Stimulated activated CD4-positive, alpha-beta T cell treated with anti-CD3 and anti-CD28 coated beads, Interleukin-1b, Interleukin-23, amount 100 ng/mL, for 24 hours (primary cell): Measurements from ENCODE around the gene VSIR.

Experiments used
- DNase-seq, 4 experiments: peaks; one replicate each; pipeline ENCODE4 v3.0.0-alpha.2; 2020; ENCODE audit warnings: low read depth in 4 of 4, low spot score in 1 of 4

The VSIR gene

DNA sequence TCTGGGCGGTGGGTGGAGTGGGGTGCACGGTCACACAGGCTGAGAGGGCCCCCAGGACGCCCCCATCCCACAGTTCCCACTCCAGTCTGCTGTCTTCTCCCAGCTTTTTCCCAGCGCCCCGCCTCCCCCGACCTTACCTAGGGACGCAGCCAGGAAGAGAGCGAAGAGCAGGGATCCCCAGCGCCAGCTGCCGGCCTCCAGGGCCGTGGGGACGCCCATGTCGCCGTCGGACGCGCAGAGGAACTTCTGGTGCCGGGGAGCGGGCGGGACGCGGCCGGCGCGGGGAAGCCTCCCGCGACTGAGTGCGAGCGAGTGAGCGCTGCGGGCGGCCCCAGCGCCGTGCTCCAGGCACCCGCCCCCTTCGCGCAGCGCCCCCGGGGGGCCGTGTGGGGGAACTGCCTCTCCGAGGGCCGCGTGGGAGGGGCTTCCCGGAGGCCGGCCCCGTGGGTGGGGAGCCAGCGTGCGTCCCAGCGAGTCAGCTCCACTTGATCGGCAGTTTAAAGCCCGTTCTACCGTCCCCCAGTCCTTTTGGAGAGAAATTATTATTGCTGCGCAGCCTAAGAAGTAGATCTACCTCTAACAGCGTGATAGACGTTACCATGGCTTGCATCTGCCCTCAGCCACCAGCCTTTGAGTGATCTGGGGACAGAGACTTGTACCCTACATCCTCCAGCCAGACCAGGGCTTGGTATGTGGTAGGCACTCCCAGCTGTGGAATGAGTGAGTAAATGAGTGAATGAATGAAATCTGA is at the start of gene VSIR:
Gene VSIR, minus strand, starts transcription at position 300 of the 751 bp plus-strand sequence. Its CDS starts 81 bp downstream, at position 219.
- peak; percentile 88 to 93 (median 91) for DNase-seq

DNA sequence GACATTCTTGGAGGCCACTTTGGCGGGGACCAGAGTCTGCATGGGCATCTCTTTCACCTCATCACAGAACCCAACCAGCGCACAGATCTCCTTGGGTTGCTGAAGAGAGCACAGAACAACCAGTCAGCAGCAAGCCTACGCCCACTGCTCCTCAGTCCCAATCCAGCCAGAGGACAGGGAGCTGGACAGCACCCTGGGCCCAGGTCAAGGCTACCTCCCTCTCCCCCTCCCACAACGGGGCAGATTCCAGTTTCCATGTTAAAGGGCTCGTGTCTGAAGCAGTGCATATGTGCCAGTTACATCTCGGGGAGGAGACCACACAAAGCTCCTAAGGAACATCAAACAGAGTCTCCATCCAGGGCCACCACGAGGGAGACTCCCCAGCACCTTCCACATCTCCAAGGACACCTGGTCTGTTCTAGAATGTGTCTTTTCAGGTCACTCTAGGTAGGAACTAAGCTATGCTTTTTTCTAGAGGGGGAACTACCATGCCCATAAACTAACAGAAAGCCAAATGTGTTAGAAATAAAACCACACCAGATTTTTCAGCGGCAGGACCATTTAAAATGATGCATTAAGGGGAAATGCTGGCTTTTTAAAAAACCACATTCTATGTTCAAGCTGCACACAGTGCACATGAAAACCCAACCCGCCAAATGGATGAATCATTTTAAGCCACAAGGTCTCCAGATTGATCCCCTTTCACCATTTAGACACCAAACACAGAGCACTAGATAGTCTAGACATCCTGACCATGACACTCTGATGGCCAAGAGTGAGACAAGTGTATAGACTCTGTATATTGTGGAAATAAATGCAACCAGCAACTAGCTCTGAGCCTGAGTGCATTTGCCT is 48.8 kb upstream of the VSIR start:
- no peak for DNase-seq

DNA sequence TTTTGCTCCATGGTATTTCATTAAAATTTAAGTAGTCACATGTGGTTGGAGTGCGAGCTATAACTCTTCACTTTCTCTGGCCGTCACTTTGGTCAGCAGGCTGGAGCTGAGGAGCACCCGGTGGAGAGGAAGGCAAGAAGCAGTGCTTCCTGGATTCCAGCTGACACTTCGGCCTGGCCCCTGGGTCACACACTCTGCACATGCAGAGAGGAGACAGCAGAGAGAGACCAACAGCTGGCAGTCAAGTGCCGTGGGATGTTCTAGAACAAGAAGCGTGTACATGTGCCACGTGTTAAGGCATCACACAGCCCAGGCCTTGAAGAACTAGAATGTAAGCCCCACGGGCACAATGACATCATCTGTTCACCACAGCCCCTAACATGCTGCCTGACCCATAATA is 47.6 kb upstream of the VSIR start:
- no peak for DNase-seq

DNA sequence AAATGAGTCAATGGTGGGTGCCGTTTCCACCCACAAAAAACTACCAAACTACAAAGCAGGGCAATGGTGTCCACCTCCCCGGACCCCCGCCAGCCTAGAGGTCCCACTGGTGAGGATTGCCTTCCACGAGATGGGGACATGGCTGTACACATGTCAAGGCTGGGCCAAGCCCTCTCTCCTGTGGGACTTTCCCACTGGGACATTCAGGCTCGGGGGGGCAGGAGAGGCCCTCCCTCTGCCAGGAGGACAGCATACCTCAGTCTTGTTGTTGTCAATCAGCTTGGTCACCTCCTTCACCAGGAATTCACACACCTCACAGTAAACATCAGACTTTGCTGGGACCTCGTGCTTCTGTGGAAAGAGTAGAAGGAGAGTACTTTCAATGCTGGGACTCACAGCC is 46.7 kb upstream of the VSIR start:
- DNase-seq = no peak

DNA sequence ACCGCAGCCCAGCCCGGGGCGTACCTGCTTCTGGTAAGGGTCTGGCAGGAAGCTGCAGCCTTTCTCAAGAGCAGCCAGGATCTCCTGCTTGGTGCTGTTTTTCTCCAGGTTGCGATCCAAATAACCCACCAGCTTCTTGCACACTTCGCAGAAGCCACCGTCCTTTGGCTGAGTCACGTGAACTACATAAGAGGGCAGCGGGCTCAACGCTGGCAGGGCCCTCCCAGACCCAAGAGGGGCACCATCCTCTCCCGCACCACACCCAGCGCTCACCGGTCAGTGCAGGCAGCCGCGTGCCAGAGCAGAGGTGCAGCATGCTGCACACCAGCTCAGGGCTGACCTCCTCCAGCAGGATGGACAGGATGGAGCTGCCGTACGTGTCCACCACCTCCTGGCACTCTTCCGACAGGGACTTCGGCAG is 46.1 kb upstream of the VSIR start:
- no peak for DNase-seq

DNA sequence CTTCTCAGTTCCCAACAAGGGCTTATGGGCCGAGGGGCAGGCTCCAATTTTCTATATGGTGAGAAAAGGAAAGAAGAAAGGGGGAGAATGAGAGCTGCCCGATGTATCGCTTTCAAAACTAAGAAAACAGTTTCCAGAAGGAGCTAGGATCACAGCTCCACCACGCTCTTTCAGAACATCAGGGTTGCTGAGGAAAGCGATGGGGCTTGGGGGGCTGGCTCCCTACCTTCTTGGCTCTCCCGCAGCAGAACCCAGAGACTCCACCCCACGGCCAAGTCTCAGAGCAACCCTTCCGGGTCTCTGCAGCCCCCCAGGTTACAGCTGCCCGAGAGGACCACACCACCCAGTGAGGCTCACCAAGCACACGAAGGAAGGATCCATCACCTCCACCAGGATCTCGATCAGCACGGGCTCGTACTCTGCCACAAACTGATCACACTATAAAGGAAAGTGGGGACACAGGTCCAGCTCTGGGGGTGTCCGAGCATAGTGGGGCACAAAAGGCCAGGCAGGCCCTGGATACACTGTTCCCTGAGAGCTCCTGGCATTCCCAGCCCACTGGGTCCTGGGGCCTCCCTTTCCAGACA is 45.4 kb upstream of the VSIR start:
- no peak for DNase-seq

DNA sequence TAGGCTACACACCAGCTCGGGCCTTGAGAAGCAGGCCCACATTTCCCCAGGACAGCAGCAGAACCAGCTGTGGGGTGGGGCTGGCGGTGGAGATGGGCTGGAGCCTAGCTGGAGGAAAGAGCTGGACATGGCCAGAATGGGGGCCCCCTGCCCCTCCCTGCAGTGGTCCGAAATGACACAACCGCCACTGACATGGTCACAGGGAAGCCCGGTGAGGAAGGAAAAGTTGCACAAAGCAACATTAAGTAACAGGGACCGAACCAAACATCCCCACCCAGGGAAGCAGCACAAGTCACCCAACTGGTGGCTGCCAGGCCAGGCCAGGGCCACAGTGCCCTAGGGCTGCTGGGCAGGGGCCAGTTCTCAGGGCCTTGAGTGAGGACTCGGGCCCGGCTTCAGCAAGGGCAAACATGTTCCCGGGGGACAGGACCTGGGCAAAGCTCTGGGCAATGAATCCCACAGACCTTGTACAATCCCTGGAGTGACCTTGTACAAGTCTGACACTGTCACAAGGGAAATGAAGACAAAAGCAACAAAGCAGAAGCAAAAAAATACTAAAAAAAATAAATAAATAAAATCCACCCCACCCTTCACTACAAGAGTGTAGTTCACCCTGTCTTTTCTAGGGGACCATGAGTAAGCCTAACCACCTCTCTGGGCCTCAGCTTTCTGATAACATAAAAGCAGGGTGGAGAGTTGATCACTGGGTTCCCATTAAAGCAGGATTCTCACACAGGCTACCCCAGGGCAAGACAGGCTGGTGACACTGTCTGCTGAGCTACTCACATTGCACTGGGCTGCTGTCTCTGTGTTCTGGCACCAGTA is 44.7 kb upstream of the VSIR start:
- DNase-seq = no peak

DNA sequence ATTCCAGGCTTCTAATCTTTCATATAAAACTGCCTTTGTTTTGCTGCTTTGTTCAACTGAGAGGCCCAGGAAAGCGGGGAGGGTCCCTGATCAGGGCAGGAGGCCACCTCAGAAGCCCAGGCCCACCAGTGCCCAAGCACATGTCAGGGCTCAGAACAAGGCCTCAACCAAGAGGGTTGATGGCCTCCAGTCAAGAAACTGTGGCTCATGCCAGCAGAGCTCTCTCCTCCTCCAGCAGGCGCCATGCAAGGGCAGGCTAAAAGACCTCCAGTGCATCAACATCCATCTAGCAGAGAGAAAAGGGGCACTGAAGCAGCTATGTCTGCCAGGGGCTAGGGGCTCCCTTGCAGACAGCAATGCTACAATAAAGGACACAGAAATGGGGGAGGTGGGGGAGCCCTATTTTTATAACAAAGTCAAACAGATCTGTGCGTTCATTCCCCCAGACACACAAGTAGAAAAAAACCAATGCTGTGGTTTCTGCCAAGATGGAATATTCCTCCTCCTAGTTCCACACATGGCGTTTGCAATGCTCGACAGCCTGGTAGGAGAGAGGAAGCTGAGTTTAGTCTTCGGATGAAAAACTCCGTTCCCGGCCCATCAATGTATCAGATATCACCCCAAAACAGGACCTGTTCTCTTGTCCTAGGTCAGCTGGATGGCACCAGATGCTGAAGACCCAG is 43.8 kb upstream of the VSIR start:
- no peak for DNase-seq

DNA sequence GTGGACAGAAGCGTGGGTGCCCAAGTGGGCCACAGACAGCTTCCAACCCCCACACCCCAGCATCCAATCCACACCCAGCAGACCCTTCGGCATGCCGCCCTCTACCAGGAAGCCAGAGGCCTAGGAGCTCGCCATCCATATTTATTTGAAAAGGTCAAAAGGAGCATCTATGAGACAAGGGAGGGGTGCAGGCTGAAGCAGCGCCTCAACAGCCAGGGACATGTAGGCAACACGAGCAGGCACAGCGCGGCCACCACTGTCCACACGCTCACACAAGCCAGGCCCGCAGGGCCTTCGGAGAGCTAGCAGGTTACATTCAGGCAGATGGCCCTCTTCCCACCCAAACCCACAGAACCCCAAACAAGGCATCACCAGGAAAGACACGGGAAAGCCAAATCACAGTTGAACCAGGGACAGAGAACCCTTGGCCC is 43.1 kb upstream of the VSIR start:
- DNase-seq = no peak

DNA sequence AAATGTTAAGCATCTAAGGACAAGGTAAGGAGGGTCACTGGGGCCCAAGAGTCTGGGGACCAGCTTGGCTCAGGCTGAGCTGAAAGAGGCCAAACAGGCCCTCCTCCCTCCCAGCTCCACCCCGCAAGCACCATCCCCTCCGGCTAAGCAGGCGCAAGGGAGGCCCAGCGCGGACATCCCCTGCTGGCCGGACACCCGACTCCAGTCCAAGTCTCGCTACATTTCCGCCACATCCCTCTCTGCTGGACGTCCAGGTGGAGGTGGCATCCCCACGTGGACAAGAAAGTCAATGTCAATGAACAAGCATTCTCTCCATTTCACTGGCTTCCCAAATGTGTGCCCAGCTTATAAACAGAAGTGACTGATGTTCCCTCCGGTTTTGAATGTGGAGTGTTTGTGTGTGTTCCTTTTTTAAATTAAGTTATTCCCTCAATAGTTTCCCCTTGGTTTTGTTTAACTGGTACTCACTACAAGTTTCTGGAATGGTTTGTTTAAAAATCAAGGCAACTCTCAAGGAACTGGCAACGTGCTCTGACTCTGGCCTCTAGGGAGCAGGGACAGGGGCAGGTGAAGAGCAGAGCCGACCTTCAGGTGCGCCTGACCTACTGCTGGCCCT is 42.3 kb upstream of the VSIR start:
- no peak for DNase-seq

DNA sequence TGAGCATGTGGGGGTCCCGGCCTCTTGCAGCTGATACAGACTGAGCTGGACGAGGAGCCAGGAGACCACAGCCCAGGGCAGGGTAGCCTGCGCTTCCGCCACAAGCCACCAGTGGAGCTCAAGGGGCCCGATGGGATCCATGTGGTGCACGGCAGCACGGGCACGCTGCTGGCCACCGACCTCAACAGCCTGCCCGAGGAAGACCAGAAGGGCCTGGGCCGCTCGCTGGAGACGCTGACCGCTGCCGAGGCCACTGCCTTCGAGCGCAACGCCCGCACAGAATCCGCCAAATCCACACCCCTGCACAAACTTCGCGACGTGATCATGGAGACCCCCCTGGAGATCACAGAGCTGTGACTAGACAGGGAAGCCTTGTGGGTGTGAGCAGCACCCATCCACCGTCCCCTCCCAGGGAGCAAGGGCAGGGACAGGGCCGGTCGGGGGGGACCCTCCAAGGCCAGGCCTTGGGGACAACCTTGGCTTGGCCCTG is 41.6 kb upstream of the VSIR start:
- no peak for DNase-seq

DNA sequence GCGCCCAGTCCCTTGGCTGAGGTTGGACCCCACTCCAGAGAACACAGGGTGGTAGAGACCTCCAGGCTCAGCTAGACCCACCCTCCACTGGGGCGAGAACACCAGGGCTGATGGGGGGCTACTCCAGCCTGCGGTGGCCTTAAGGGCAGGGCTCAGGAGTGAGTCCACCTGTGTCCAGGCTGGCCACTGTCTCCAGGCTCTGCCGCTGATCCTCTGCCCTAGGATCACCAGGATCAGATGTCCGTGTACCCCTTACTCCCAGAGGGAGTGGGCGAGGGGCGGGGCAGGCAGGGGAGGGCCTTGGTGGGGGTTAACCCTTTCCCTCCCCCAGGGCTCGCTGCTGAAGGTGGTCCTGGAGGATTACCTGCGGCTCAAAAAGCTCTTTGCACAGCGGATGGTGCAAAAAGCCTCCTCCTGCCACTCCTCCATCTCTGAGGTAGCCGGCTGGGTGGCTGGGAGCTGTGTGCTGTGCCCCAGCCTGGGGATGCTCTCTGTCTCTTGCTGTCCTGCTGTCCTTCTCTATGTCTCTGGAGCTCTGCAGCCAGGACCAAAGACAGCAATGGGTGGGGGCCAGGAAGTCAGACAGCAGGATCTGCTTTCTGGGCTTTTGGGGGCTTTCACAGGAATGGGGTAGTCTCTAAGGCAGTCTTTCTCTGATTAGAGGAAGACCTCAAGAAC is 39.7 kb upstream of the VSIR start:
- no peak for DNase-seq

DNA sequence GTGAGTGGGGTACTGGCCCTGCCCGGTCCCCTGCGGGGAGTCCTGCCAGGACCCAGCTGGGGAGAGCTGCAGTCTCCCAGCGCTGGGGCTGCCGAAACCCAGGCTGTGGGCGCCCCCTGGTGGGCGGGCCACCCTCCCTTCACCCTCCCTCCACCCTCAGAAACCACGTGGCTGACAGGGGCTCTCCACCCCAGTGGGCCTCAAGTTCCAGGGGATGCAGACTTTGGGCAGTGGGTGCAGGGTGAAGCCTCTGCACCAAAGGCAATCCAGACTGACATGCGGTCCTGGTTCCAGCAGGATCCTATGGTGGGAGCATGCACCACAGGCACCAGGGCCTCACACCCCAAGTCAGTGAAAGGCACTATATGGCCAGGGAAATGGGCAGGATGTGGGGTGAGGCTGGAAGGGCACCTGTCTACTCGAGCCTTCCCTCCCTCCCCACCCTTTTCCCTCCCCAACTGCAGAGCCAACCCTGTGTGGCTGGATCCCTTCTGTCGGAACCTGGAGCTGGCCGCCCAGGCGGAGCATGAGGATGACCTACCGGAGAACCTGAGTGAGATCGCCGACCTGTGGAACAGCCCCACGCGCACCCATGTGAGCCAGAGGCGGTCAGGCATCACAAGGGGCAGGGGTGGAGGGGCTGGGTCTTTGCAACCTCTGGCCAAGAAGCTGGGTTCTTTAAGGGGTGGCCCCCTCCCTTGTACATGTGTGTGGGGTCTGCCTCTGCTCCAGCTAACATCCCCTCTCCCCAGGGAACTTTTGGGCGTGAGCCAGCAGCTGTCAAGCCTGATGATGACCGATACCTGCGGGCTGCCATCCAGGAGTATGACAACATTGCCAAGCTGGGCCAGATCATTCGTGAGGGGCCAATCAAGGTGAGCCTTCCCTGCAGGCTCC is 38.9 kb upstream of the VSIR start:
- peak; percentile 50 to 82 (median 74) for DNase-seq

DNA sequence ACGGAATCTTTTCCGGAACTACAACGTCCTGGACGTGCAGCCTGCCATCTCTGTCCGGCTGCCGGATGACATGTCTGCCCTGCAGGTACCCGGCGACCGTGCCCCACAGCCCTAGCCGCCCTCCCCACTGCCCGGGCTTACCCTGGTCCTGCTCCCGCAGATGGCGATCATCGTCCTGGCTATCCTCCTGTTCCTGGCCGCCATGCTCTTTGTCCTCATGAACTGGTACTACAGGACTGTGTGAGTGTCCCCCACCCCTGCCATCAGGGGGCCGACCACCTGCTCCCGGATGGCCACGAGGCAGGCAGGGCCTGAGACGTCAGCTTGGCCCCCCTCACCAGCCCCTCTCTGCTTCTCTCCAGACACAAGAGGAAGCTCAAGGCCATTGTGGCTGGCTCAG is 38.0 kb upstream of the VSIR start:
- DNase-seq = no peak

DNA sequence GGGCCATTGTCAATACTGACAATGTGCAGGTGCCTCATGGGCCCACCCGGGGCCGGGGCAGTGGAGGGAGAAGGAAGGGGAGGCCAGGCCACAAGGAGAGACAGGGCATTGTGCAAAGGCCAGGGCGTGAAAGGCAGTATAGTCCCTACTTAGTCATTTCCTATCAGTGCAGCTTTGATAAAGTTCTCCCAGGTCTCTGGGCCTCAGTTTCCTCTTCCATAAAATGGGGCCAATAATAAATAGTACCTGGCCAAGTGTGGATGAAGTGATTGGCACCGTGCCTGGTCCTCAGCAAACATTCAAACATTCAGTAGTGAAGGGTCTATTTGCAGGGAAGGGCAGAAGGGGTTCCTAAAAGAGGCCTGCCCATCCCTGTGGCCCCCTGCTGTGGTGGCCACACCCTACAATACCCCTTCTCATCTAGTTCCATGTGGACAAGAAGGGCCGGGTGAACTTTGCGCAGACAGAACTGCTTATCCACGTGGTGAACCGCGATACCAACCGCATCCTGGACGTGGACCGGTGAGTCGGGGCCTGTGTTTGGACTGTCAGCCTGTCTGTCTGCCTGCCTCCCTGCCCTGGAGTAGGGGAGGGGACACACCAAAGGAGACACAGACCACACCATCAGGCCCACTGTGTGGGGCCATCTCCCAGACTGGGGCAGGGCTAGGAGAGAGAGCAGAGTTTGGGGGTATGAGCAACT is 36.9 kb upstream of the VSIR start:
- DNase-seq = no peak

DNA sequence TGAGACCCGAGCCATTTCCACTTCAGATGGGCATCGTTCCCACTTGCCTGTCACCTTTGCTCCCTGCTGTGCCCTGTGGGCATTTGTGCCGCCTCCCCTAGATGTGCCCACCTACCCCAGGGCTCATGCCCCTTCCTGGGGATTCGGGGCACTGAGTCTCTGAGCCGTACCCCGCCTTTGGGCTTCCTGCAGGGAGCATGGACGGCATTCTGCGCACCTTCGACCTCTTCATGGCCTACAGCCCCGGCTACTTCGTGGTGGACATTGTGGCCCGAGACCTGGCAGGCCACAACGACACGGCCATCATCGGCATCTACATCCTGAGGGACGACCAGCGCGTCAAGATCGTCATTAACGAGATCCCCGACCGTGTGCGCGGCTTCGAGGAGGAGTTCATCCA is 36.3 kb upstream of the VSIR start:
- DNase-seq = no peak

DNA sequence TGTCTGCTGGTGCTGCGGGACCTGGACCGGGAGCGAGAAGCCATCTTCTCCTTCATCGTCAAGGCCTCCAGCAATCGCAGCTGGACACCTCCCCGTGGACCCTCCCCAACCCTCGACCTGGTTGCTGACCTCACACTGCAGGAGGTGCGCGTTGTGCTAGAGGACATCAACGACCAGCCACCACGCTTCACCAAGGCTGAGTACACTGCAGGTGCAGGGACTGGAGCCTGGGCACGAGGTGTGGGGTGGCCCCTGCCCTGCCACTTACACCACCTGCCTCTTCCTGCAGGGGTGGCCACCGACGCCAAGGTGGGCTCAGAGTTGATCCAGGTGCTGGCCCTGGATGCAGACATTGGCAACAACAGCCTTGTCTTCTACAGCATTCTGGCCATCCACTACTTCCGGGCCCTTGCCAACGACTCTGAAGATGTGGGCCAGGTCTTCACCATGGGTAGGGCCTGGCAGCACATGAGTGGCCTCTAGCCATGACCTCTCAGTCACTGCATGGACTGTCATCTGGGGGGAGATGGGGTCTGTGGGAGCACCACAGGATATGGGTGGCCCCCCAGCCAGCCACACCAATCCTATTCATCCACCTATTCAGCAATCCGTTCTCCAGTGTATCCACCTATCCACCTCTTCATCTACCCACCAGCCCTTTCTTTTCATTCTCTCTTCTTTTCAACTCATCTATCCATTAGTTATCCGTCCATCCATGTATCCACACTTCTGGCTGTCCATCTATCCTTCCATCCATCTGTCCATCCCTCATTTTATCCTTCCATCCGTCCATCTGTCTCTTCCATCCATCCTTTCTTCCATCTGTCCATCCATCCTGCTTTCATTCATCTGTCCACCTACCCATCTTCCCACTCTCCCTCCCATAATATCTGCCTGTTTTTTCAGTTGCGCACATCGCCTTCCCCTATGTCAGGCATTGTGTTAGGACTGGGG is 34.5 kb upstream of the VSIR start:
- no peak for DNase-seq
